A673 (cell line): ENCODE data around the gene PLK3. TPM values are rescaled to one million over a fixed set of nuclear protein-coding genes. Genes with fewer than 3 reads are reported as not detected.
"Not testable (repeated sequence)": the region's sequence is repeated elsewhere in the genome, so short reads cannot be mapped to it uniquely, and the experiment has no call there.

ENCODE experiments used
- BruUV-seq: library from RNA; stranded (reverse); fragments of 400-500 nt; replicated peaks from 2 replicates; lab custom pipeline; 2021; lab: Mats Ljungman, UMichigan
- CTCF ChIA-PET: fragments of 300-600 bp; sonication (Branson Sonifier 250); formaldehyde crosslinking; loops from one replicate; lab custom pipeline; 2022; ENCODE audit warnings: antibody characterized with exemption; lab: Charles Lee
- POLR2A ChIA-PET: fragments of 300-600 bp; sonication (Branson Sonifier 250); formaldehyde crosslinking; loops from one replicate; lab custom pipeline; 2022; ENCODE audit warnings: antibody characterized with exemption; ENCODE audit not compliant: low non-redundant PET; lab: Charles Lee
- DNase-seq: peaks from one replicate; pipeline ENCODE4 v3.0.0-alpha.2; 2015; ENCODE audit warnings: low spot score
- H3K27ac ChIP-seq: fragments of 200-600 bp; sonication (generic); 2 replicates; pipeline ENCODE4 v1.5.1; 2016; ENCODE audit warnings: mixed run types, low read depth, mild to moderate bottlenecking, mixed read lengths, antibody characterized with exemption, low read length; ENCODE audit not compliant: poor library complexity, severe bottlenecking
- H3K27me3 ChIP-seq: fragments of 200-600 bp; sonication (generic); replicated peaks from 2 replicates; pipeline ENCODE4 v1.6.1; 2017; ENCODE audit warnings: mixed run types, low read depth, mild to moderate bottlenecking, mixed read lengths, antibody characterized with exemption, low read length; ENCODE audit not compliant: insufficient read depth, poor library complexity
- H3K36me3 ChIP-seq: fragments of 200-600 bp; sonication (generic); 2 replicates; pipeline ENCODE4 v1.6.1; 2016; ENCODE audit warnings: mixed run types, mild to moderate bottlenecking, mixed read lengths, antibody characterized with exemption, low read length; ENCODE audit not compliant: insufficient read depth, poor library complexity, severe bottlenecking
- H3K4me1 ChIP-seq: fragments of 200-600 bp; sonication (generic); 2 replicates; pipeline ENCODE4 v1.6.1; 2017; ENCODE audit warnings: mixed run types, mild to moderate bottlenecking, mixed read lengths, antibody characterized with exemption, low read length; ENCODE audit not compliant: insufficient read depth, poor library complexity, severe bottlenecking
- H3K4me3 ChIP-seq: fragments of 200-600 bp; sonication (generic); 2 replicates; pipeline ENCODE4 v1.5.1; 2016; ENCODE audit warnings: low read depth, mixed run types, mild to moderate bottlenecking, mixed read lengths, low read length; ENCODE audit not compliant: poor library complexity, severe bottlenecking
- H3K9me3 ChIP-seq: fragments of 200-600 bp; sonication (generic); 2 replicates; pipeline ENCODE4 v1.6.1; 2016; ENCODE audit warnings: mixed run types, low read depth, mild to moderate bottlenecking, mixed read lengths, antibody characterized with exemption, low read length; ENCODE audit not compliant: poor library complexity, severe bottlenecking
- CTCF ChIP-seq: fragments of 300-800, 200-600 bp; sonication (generic); conservative IDR thresholded peaks from 2 replicates; pipeline ENCODE4 v1.5.1; 2017; ENCODE audit warnings: low read depth, mild to moderate bottlenecking, antibody characterized with exemption, low read length, moderate library complexity, mixed read lengths
- EZH2 ChIP-seq: fragments of 200-600 bp; sonication (generic); IDR thresholded peaks from 2 replicates; pipeline ENCODE4 v1.6.1; 2017; ENCODE audit warnings: borderline replicate concordance, low read depth, mild to moderate bottlenecking, mixed read lengths, antibody characterized with exemption, low read length; ENCODE audit not compliant: poor library complexity, severe bottlenecking
- intact Hi-C: fragments of 100-400 bp; cut with micrococcal nuclease; formaldehyde crosslinking; loops from one replicate; pipeline ENCODE4 v1.10.0; 2022; ENCODE audit not compliant: unreplicated experiment
- total RNA-seq: library from RNA; stranded (reverse); gene quantifications from 2 replicates; pipeline ENCODE4 v1.2.3, GENCODE V29; 2021

Gene PLK3
- total RNA-seq, 1 experiment from 2014 or later, result 15.6 TPM

DNA sequence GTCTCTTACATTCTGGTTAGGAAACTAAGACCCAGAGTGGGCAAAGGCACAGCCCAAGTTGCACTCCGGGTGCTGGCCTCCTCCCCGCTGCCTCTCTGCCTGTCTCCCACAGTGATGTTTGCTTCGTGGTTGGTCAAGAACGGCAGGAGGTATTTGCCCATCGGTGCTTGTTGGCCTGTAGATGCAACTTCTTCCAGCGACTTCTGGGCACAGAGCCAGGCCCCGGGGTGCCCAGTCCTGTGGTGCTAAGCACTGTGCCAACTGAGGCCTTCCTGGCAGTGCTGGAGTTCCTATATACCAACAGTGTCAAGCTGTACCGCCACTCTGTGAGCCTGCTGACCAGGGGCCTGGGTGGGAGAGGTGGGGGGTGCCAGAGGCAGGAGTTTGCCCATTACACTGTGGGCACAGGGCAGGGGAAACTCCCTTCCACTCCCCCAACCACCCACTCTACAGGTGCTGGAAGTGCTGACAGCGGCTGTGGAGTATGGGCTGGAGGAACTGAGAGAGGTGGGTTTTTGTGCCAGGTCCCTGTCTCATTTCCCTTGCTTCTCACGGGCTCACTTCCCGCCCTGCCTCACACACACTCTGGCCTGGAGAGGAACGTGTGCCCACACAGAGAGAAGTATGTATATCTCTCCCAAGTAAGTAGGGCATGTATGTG lies 10.1 kb downstream of the PLK3 start:
- BruUV-seq, result no TSS peak
- Histone ChIP-seq H3K4me1 (peaks cover 55% of the 10 kb centered on the region), H3K9me3 (no peaks in the 10 kb centered on the region), H3K4me3 (peak overlapping the region; percentile 41), H3K27me3 (no peaks in the 10 kb centered on the region), H3K36me3 (peaks cover 6% of the 10 kb centered on the region), H3K27ac (peak overlapping the region; percentile 98)
- ChIA-PET POLR2A (no interaction called here), CTCF (no interaction called here)
- TF ChIP-seq EZH2, result no peak
- no peak for TF ChIP-seq CTCF
- intact Hi-C loops, result no loop called here
- DNase-seq, result peak; percentile 65

DNA sequence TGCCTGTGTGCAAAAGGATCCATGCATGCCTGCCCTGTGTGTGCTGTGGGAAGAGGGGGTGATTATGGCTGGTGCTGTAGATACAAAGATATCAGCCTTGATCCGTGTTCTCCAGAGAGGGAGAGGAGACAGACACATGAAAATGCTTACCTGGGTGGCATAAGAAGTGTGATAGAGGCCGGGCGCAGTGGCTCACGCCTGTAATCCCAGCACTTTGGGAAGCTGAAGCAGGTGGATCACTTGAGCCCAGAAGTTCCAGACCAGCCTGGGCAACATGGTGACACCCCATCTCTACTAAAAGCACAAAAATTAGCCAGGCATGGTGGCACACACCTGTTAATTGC lies 10.6 kb downstream of the PLK3 start:
- H3K27me3 ChIP-seq, BruUV-seq, CTCF ChIA-PET, H3K4me3 ChIP-seq, intact Hi-C loops, H3K36me3 ChIP-seq, DNase-seq, H3K9me3 ChIP-seq: not testable (repeated sequence)
- POLR2A ChIA-PET, result interaction anchor here (0.6 to 1.0 kb wide), 2 partner anchors 9 to 11 kb away, joined by 3 to 5 read pairs; partner anchors contain the start of gene PLK3
- Histone ChIP-seq H3K27ac (peak overlapping the region; percentile 98), H3K4me1 (peaks cover 55% of the 10 kb centered on the region)

- intact Hi-C loops, result no loop called here
- ChIA-PET CTCF (no interaction called here), POLR2A (interaction anchor here (0.6 to 1.0 kb wide), 2 partner anchors 8 to 11 kb away, joined by 3 to 5 read pairs; partner anchors contain the start of gene PLK3)
- peak; percentile 39 for DNase-seq
- H3K4me1 ChIP-seq, result peaks cover 55% of the 10 kb centered on the region
- H3K27me3 ChIP-seq, result no peaks in the 10 kb centered on the region
- TF ChIP-seq EZH2, result no peak
- no peak for TF ChIP-seq CTCF
- H3K4me3 ChIP-seq, result no peak overlapping the region
- BruUV-seq, result no TSS peak
- peaks cover 6% of the 10 kb centered on the region for H3K36me3 ChIP-seq
- H3K27ac ChIP-seq, result peak overlapping the region; percentile 98
- no peaks in the 10 kb centered on the region for H3K9me3 ChIP-seq
Observed at GRCh38 chr1:44811234-44811633, 11.1 kb downstream of the PLK3 start.
